ENCODE data around the gene ZNF230.
A peak's percentile ranks its signal among the peaks of the same experiment; 100 is the strongest.

Gene ZNF230
- total RNA-seq: 5.0 to 21.9 (median 7.1) reads per million in 3 experiments

DNA sequence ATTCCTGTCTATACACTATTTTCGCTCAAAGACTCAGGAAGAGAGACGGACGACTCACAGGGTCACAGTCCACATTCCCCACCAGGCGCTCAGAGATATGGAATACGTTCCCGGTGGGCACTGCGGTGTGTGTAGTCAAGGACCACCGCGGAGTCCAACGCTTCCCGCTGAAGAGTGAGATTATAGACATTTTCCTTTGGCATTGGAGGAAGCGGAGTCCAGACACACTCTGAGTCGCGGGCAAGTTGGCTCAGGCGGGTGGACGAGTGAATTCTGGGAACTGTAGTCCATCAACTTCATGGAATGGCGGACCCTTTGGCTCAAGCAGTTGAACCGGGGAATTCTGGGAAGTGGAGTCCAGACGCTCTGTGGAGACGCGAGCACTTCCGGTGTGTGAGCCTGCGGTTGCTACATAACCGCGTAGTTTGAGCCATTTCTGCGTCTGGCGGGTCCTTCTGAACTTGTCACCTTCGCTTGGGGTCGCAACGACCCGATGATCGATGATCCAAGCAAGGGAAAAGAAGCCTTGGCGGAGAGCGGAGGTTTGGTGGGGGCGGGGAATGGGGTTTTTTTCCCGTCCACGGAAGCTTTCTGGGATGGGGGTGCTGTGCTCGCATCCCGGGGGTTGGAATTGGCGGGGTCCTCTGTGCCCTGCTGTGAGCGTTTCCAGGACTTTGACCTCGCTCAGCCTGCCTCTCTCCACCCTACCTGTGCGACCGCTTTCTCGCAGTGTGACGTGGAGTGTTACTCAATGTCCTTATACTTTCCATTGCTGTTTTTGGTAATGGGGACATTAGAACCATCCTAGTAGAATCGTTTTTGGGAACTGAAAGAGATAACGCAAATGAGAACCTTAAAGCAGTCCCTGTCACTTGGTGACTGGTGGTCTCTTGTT lies at the start of gene ZNF230:
ZNF230 (plus strand) TSS at position 392 of the 895 bp plus-strand sequence. CDS start 4,122 bp downstream, outside the sequence.
- DNase-seq: peak; percentile 83

DNA sequence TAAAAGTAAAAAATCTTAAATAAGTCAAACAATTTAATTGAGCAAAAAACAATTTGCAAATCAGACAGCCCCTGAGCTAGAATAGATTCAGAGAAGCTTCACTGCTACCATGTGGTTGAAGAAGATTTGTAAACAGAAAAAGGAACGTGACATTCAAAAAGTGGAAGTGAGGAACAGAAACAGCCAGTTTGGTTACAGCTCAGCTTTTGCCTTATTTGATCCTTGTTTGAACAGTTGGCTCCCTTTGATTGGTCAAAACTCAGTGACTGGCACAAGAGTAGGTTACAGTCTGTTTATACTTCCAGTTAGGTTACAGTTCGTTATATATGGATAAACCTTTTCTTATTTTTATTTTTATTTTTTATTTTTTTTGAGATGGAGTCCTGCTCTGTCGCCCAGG lies 45.9 kb upstream of the ZNF230 start:
- no peak for DNase-seq

DNA sequence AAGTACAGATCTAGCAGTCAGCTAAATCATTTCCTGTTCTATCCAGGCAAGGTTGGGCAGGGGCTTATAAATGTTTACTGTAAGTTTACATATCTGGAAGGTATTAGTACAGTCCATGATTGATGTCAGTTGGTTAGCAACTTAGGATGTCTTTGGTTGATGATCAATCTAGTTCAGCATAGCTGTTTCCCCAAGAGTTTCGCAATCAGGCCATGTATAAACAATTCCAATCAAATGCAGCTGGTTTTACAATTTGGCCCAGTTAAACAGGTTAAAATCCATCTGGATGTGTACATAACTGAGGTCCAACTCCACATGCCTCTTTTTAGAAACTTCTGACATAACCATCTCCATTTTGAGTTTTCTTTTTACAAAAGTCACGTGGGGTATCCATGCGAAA lies 44.9 kb upstream of the ZNF230 start:
- no peak for DNase-seq

DNA sequence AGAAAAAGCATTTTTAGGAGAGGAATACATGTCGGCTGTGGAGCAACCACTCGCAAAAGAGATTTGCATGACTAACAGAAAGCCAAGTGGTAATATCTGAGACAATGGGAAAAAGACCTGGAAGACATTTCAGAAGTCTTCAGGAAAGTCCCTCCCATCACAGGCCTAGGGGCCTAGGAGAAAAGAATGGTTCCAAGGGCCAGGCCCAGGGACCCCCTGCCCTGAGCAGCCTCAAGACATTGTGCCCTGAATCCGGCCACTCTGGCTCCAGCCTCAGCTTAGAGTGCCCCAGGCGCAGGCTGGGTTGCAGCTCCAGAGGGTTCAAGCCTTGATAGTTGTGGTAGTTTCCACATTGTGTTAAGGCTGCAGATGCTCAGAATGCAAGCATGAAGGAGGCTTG lies 42.3 kb upstream of the ZNF230 start:
- no peak for DNase-seq

DNA sequence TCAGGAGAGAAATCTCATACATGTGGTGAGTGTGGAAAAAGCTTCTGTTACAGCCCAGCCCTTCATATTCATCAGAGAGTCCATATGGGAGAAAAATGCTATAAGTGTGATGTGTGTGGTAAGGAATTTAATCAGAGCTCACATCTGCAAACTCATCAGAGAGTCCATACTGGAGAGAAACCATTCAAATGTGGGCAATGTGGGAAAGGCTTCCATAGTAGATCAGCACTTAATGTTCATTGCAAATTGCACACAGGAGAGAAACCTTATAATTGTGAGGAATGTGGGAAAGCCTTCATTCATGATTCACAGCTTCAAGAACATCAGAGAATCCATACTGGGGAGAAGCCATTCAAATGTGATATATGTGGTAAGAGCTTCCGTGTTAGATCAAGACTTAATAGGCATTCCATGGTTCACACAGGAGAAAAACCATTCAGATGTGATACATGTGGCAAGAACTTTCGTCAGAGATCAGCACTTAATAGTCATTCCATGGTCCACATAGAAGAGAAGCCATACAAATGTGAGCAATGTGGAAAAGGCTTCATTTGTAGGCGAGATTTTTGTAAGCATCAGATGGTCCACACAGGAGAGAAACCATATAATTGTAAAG lies 36.6 kb upstream of the ZNF230 start:
- DNase-seq: no peak

DNA sequence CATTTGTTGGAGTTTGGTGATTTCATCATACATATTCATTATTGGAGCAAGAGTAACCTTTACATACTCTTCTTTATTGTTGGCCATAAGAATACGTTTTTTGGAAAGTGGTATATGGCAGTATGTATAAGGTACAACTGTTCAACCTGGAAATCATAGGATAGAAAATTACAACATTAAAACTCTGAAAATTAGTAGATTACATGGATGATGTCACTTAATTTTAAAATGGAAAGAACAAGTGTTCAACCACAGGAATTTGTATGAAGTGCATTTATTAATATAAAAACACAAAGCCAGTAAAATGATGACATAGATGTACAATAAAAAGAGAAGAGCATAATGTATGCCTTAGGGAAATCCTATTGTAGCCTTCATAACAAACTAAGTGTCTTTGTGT lies 26.0 kb upstream of the ZNF230 start:
- no peak for DNase-seq

DNA sequence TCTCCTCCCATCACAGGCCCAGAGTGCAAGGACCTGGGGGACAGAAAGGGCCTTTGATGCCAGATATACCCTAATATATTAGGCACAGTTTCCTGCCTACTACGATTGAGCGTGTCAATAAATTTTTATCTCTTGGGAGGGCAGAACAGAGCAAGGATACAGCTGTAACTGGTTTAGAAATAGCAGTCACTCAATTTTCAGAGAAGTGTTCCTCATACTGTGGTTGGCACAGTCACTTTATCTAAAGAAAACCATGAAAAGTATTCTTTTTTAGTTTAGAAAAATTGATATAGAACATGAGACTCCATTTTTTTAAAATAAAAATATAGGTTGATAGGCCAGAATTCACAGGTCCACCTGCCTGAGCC lies 19.2 kb upstream of the ZNF230 start:
- no peak for DNase-seq

DNA sequence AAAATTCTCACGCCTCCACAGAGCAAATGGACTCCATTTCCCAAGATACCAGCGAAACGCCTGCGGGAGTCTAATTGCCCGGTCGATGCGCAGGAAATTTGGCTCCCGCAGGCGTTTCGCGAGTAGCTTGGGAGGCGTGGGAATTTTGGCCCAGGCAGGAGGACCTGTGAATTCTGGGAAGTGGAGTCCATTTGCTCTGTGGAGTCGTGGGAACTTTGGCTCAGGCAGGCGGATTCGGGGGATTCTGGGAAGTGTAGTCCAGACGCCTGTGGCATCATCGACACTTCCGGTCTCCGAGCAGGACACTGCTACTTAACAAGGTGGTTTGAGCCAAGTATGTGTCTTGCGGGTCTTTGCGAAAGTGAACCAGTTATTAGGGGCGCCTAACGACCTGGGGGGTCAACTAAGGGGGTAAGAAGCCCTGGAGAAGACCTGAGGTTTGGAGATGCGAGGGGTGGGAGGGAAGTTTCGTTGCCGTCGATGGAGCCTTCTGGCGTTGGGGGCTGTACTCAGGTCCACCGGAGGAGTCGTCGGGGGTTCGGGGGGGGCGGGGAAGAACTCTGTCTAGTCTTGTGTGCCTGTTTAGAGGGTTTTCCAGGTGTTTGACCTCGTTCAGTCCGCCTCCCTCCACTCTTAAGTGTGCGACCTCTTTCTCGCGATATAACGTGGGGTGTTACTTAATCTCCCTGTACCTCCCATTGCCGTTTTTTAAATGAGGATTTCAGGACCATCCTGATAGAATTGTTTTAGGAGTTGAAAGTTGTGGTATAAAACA lies 18.7 kb upstream of the ZNF230 start, which contains the start of gene ZNF155:
ZNF155 (plus strand) TSS at position 277 of the 775 bp plus-strand sequence. CDS start 4,356 bp downstream, outside the sequence.
- peak; percentile 58 for DNase-seq

DNA sequence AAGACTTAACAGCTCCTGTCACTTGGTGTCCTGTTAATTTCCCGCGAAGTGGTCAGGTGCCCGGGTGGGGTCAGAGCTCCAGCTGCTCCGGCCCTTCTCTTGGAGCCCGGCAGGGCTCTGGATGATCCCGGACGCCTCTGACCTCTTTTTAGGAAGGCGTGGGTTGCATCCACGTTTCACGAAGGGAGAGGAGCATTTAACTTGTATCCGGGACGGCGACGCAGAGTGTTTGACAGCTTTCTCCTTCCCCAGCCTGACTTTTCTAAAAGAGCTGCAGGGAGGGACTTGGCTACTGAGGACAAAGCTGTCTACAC lies 18.1 kb upstream of the ZNF230 start:
- DNase-seq: no peak

DNA sequence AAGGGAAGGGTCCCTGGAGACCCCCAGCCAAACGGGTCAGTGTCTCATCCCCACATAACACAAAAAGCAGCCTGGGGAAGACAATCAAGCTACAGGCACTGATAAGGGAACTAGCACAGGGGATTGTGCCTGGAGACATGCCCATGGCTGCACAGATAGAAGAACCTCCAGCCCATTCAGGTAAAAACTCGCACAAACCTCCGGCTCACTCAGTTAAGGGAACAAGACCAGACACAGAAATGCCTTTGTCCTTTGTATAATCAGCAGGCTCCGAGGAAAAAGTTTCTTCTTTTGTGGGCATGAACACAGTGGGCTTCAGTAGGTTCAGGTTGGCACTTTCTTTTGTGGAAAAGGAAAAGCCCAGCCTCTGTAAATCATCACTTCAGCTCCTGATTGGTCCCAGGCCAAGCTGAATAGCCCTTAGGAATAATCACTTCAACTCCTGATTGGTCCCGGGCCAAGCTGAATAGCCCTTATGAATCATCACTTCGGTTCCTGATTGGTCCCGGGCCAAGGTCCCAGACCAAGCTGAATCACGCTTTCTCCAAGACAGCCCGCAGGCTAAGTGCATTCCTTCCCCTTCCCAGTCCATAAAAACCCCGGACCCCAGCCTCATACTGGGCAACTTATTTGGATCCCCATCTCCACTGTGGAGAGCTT lies 5.0 kb upstream of the ZNF230 start:
- no peak for DNase-seq

DNA sequence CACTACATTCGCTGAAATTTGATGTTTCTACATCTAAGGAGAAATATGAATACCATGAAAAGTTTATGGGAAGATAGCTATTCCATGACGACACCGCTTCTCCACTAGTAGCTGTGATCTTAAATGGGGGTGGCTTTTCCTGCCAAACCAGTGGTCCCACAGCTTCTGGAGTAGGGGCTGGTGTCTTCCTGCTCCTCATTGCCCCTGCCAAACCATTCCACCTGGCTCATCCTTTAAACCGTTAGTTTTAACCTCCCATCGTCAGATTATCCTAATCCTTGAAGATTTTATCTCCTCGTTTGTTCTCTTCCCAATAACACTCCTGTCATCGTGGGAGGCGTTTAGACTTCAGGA lies 568 bp upstream of the ZNF230 start:
- DNase-seq: no peak

DNA sequence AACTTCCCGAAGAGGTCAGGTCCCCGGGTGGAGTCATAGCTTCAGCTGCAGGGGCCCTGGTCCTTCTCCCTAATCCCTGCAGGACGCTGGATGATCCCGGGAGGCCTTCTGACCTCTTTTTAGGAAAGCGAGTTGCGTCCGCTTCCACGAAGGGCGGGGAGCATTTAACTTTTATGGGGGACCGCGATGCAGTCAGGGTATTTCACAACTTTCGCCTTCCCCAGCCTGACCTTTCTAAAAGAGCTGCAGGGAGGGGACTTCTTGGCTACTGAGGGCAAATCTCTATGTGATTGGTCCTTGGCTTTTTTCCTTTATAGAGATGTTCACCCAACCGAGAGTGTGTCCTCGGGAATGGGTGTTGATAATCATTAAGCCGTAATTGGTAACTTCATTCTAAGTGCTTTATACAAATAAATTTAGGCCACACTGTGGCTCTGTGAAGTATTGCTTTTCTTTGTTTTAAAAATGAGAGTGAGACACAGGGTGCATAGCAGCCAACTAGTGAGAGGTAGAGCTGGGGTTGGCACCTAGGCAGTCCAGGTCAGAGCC lies 778 bp downstream of the ZNF230 start:
- DNase-seq: no peak

DNA sequence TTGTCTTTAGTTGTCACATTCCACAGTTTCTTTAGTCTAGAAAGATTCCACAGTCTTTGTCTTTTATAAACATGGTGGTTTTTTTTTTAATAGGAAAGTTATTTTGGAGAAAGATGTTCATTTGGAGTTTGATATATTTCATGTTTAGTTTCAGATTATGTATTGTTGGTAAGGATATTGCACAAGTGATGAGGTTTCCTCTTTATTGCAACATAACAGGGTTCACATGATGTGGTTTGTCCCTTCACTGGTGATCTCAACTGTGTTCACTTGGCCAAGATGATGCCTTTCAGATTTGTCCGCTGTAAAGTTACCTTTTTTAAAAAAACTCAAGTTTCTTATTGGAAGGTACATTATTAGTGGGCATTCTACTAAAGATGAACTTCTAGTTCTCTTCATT lies 3.2 kb downstream of the ZNF230 start:
- DNase-seq: no peak

DNA sequence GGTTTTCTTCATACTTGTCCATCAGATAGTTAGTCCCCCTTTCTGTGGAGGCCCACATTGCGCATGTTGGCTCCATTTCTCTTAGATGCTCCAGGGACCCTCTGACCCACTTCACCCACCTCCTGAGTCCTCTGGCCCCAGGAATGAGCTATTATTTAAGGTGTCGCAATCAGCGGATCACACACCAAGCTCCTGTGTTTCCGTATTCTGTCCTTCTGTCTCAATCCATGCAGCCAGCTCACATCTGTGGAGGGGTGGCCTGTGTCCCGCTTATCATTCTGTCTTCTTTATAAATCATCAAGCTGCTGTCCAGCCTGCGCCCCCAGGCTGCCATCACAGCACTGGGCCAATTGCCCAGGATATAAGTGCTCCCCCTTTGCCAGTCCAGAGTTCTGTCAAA lies 4.7 kb downstream of the ZNF230 start:
- DNase-seq: no peak

DNA sequence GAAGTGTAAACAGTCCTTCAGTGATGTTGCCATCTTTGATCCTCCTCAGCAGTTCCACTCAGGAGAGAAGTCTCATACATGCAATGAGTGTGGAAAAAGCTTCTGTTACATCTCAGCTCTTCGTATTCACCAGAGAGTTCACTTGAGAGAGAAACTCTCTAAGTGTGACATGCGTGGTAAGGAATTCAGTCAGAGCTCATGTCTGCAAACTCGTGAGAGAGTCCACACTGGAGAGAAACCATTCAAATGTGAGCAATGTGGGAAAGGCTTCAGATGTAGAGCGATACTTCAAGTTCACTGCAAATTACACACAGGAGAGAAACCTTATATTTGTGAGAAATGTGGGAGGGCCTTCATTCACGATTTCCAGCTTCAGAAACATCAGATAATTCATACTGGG lies 7.7 kb downstream of the ZNF230 start:
- no peak for DNase-seq

DNA sequence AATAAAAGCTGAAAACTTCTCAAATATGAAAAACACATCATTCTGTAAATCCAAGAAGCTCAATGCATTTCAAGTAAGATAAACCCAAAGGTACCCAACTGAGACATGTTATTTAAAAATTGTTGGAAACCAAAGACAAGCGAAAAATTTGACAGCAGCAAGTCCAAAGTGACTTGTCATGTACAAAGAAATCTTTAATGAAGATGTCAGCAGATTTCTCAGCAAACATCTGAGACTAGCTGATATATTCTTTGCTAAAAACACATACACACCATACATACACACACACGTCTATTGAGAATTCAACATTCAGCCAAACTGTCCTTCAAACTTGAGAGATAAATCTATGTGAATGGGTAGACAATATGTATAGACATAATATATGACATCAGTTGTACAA lies 16.7 kb downstream of the ZNF230 start:
- DNase-seq: no peak

DNA sequence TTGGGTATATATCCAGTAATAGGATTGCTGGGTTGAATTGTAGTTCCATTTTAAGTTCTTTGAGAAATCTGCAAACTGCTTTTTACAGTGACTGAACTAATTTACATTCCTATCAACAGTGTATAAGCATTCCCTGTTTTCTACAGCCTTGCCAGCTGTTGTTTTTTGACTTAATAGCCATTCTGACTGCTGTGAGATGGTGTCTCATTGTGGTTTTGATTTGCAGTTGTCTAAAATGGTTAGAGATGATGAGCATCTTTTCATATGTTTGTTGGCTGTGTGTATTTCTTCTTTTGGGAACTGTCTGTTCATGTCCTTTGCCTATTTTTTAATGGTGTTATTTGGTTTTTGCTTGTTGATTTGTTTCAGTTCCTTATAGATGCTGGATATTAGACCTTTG lies 18.5 kb downstream of the ZNF230 start:
- no peak for DNase-seq

DNA sequence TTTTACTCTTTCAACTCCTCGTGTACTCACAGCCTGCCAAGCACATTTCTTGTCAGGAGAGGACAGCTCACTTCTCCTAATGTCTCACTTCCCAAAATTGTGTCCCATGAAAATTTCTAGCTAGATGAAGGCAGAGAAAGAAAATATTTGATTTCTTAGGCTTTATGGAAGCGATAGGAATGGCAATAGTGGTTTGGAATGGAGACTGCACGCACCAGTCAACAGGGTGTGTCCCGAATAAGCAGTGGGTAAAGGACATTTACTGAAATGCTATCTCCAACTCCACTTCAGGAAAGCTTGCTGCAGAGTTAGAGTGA lies 22.1 kb downstream of the ZNF230 start:
- no peak for DNase-seq

DNA sequence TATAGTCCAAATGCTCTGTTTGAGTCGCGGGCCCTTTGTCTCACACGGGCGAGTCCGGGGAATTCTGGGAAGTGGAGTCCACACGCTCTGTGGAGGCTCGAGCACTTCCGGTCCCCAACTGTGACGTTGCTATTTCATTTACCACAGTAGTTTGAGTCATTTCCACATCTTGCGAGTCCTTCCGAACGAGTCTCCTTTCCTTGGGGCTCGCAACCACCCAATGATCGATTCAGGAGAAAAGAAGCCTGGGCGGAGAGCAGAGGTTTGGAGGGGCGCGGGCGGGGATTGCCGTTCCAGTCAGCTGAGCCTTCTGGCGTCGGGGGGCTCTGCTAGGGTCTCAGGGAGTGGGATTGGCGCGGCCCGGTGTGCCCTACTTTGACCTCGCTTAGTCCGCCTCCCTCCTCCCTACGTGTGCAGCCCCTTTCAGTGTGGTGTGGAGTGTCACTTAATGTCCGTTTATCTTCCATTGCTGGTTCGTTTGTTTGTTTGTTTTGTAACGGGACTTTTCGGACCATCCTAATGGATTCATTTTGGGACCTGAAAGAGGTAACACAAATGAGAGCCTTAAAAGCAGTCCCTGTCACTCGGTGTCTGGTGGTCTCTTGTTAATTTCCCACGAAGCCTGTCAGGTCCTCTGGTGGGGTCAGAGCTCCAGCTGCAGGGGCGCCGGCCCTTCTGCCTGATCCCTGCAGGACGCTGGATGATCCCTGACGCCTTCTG lies 22.6 kb downstream of the ZNF230 start, which contains the start of gene ZNF222:
ZNF222 (plus strand) TSS at position 163 of the 720 bp plus-strand sequence; CDS start at position 221, 58 bp downstream.
- DNase-seq: peak; percentile 66

DNA sequence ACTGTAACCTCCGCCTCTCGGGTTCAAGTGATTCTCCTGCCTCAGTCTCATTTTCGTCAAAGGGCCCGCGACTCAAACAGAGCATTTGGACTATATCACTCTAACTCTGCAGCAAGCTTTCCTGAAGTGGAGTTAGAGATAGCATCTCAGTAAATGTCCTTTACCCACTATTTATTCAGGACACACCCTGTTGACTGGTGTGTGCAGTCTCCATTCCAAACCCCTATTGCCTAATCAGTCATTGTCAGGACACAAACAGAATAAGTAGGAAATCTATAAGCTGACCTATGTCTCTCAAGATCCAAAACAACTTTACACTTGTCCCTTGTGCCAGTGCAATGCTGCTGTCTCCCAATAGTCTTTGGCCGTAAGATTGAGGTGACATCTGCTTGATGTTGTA lies 23.9 kb downstream of the ZNF230 start:
- no peak for DNase-seq

DNA sequence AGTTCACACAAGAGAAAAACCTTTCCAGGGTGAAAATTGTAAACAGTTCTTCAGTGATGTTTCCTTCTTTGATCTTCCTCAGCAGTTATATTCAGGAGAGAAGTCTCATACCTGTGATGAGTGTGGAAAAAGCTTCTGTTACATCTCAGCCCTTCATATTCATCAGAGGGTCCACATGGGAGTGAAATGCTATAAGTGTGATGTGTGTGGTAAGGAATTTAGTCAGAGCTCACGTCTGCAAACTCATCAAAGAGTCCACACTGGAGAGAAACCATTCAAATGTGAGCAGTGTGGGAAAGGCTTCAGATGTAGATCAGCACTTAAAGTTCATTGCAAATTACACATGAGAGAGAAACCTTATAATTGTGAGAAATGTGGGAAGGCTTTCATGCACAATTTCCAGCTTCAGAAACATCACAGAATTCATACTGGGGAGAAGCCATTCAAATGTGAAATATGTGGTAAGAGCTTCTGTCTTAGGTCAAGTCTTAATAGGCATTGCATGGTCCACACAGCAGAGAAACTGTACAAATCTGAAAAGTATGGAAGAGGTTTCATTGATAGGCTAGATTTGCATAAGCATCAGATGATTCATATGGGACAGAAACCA lies 29.3 kb downstream of the ZNF230 start:
- no peak for DNase-seq

DNA sequence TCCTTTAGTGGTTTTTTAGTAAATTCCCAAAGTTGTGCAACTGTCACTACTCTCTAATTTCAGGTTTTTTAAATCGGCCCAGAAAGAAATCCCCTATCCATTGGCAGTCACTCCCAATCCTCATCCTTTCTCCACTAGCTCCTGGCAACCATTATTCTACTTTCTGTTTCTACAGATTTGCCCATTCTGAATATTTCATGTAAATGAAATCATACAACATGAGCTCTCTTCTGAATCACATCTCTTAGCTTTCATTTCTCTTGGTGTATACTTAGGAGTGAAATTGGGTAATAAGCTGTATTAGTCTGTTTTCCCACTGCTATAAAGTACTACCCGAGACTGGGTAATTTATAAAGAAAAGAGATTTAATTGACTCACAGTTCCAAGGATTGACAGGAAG lies 39.4 kb downstream of the ZNF230 start:
- no peak for DNase-seq

Data from central memory CD4-positive, alpha-beta T cell (primary cell).